SK-N-SH (cell line): ENCODE results near the gene SLCO3A1. TPM values are rescaled to one million over a fixed set of nuclear protein-coding genes. Genes with fewer than 3 reads are reported as not detected.

Experiments used
- CTCF ChIA-PET: fragments of 300-600, 350-600 bp; formaldehyde crosslinking; extraction: SDS; loops from one replicate; lab custom pipeline; 2021; lab: Yijun Ruan, JAX
- POLR2A ChIA-PET: fragments of 350-600 bp; sonication (Branson Sonifier 250); formaldehyde crosslinking; extraction: SDS; loops from one replicate; lab custom pipeline; 2020; ENCODE audit warnings: antibody characterized with exemption, inconsistent platforms; lab: Yijun Ruan, JAX
- DNase-seq: peaks from one replicate; pipeline ENCODE4 v3.0.0; 2012
- H2AFZ ChIP-seq: fragments of 200-600 bp; sonication (generic); 2 replicates; pipeline ENCODE4 v1.8.1; 2016; ENCODE audit warnings: antibody characterized with exemption, mild to moderate bottlenecking, low read depth
- H3F3A ChIP-seq: fragments of 200-600 bp; sonication (generic); replicated peaks from 2 replicates; pipeline ENCODE3; 2016; ENCODE audit warnings: antibody characterized with exemption, mild to moderate bottlenecking; ENCODE audit not compliant: insufficient read depth
- H3K27ac ChIP-seq, 2 experiments: fragments of 200-500 bp in 1 of 2; fragments of 200-600 bp in 1 of 2; sonication (Bioruptor generic) in 1 of 2; sonication (generic), shearing (Covaris generic) in 1 of 2; 2 replicates each; pipeline versions ENCODE4 v1.5.1 to v1.6.1; 2014 to 2016; ENCODE audit warnings: low read depth in 2 of 2, inconsistent platforms in 1 of 2, low read length in 1 of 2, mild to moderate bottlenecking in 1 of 2, mixed read lengths in 1 of 2
- H3K27me3 ChIP-seq: fragments of 200-600 bp; sonication (generic), shearing (Covaris generic); 2 replicates; pipeline ENCODE4 v1.6.1; 2016; ENCODE audit warnings: mixed run types; ENCODE audit not compliant: insufficient read depth
- H3K36me3 ChIP-seq, 2 experiments: fragments of 200-500 bp in 1 of 2; fragments of 200-600 bp in 1 of 2; sonication (Bioruptor generic) in 1 of 2; sonication (generic) in 1 of 2; replicated peaks in 1 of 2; 2 replicates each; pipeline versions ENCODE3 to v1.5.1; 2014 to 2016; ENCODE audit warnings: low read length in 1 of 2, mild to moderate bottlenecking in 1 of 2; ENCODE audit not compliant: insufficient read depth in 2 of 2, control insufficient read depth in 1 of 2
- H3K4me1 ChIP-seq, 2 experiments: fragments of 200-500 bp in 1 of 2; fragments of 200-600 bp in 1 of 2; sonication (Bioruptor generic) in 1 of 2; sonication (generic), shearing (Covaris generic) in 1 of 2; 2 replicates each; pipeline versions ENCODE4 v1.5.1 to v1.6.1; 2014 to 2016; ENCODE audit warnings: low read depth in 1 of 2, low read length in 1 of 2, mixed run types in 1 of 2; ENCODE audit not compliant: insufficient read depth in 2 of 2, control insufficient read depth in 1 of 2
- H3K4me2 ChIP-seq: fragments of 200-600 bp; sonication (generic), shearing (Covaris generic); 2 replicates; pipeline ENCODE4 v1.6.1; 2017; ENCODE audit warnings: mixed run types
- H3K4me3 ChIP-seq, 2 experiments: fragments of 200-500 bp in 1 of 2; fragments of 200-600 bp in 1 of 2; sonication (Bioruptor generic) in 1 of 2; sonication (generic), shearing (Covaris generic) in 1 of 2; 2 replicates each; pipeline versions ENCODE4 v1.5.1 to v1.8.1; 2014 to 2016; ENCODE audit warnings: low read depth in 2 of 2, inconsistent platforms in 1 of 2, low read length in 1 of 2, mild to moderate bottlenecking in 1 of 2, mixed read lengths in 1 of 2, moderate library complexity in 1 of 2
- H3K79me2 ChIP-seq: fragments of 200-600 bp; sonication (generic); 2 replicates; pipeline ENCODE4 v1.8.1; 2017; ENCODE audit warnings: mild to moderate bottlenecking; ENCODE audit not compliant: insufficient read depth
- H3K9ac ChIP-seq: fragments of 200-600 bp; sonication (generic); 2 replicates; pipeline ENCODE4 v1.6.1; 2017; ENCODE audit warnings: mixed run types
- H3K9me2 ChIP-seq: fragments of 200-600 bp; sonication (generic); 2 replicates; pipeline ENCODE4 v1.6.1; 2017; ENCODE audit warnings: mixed run types
- H3K9me3 ChIP-seq: fragments of 200-600 bp; sonication (generic); 2 replicates; pipeline ENCODE4 v1.6.1; 2017; ENCODE audit warnings: mixed run types, mild to moderate bottlenecking, moderate library complexity
- H4K20me1 ChIP-seq: fragments of 200-600 bp; sonication (generic); 2 replicates; pipeline ENCODE4 v1.6.1; 2017; ENCODE audit warnings: mild to moderate bottlenecking, mixed run types; ENCODE audit not compliant: insufficient read depth
- FOSL2 ChIP-seq: IDR thresholded peaks from 2 replicates; pipeline ENCODE4 v1.4.0; 2012; ENCODE audit warnings: low read depth, mild to moderate bottlenecking, moderate library complexity, borderline replicate concordance
- FOXM1 ChIP-seq: IDR thresholded peaks from 2 replicates; pipeline ENCODE4 v1.4.0; 2012; ENCODE audit warnings: low read depth, mild to moderate bottlenecking
- GABPA ChIP-seq: IDR thresholded peaks from 2 replicates; pipeline ENCODE4 v1.4.0; 2012; ENCODE audit warnings: low read depth, mild to moderate bottlenecking
- MEF2A ChIP-seq: IDR thresholded peaks from 2 replicates; pipeline ENCODE4 v1.4.0; 2012; ENCODE audit warnings: low read depth, borderline replicate concordance
- RAD21 ChIP-seq: IDR thresholded peaks from 2 replicates; pipeline ENCODE4 v1.6.1; 2012; ENCODE audit warnings: mild to moderate bottlenecking, low read length
- RFX5 ChIP-seq: IDR thresholded peaks from 2 replicates; pipeline ENCODE4 v1.6.1; 2012; ENCODE audit warnings: mild to moderate bottlenecking, improper control_type of control experiment, low read length
- RXRA ChIP-seq: IDR thresholded peaks from 2 replicates; pipeline ENCODE4 v1.4.0; 2012; ENCODE audit warnings: low read depth, mild to moderate bottlenecking, borderline replicate concordance
- SIN3A ChIP-seq: IDR thresholded peaks from 2 replicates; pipeline ENCODE4 v1.6.1; 2012; ENCODE audit warnings: low read depth, mild to moderate bottlenecking, low read length, moderate library complexity, borderline replicate concordance
- TAF1 ChIP-seq: IDR thresholded peaks from 2 replicates; pipeline ENCODE4 v1.6.1; 2012; ENCODE audit warnings: low read depth, mild to moderate bottlenecking, low read length, moderate library complexity, borderline replicate concordance
- TCF12 ChIP-seq: IDR thresholded peaks from 2 replicates; pipeline ENCODE4 v1.4.0; 2012
- ZBTB33 ChIP-seq: IDR thresholded peaks from 2 replicates; pipeline ENCODE4 v1.4.0; 2012; ENCODE audit warnings: low read depth, borderline replicate concordance
- WGBS: methylation state at CpG from one replicate; pipeline ENCODE4 v1.1.6; 2017; ENCODE audit warnings: low lambda C conversion rate; 5-methylcytosine and 5-hydroxymethylcytosine counted together
- polyA plus RNA-seq, 3 experiments: library from polyadenylated mRNA; depleted of rRNA; stranded (reverse); fragments of >200 nt; gene quantifications; 2 replicates each; pipeline ENCODE4 v1.2.3, GENCODE V29; 2012
- TF ChIP-seq, protein P1 (sequence below): fragments of 150-350 bp; IDR thresholded peaks from 2 replicates; pipeline ENCODE4 v1.6.1; 2016; ENCODE audit warnings: mild to moderate bottlenecking, low read depth, low read length

Gene SLCO3A1
- polyA plus RNA-seq, 1 of the 3 experiments (the other 2 are of a cell fraction) = 19.7 TPM

DNA sequence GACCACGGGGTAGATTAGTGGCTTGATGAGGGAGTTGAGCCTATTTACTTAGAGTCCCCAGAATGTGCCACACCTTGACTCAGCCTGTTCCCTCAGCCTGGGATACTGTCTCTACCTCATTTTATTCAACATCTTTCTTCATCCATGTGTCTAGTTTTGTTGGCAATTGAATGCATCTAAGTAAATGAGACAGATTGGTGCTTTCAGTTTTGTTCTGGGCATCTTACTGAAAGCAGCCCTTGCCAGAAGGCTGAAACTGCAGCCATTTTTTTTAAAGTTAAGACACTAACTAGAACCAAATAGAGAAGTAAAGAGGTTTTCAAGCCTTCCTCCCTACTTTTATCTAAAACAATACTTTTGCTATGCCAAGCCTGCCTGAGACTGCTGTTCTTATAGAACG lies 246.8 kb downstream of the SLCO3A1 start:
- Histone ChIP-seq H3K4me3 (no peak overlapping the region), H3K9ac (no peak overlapping the region), H3K27ac (no peak overlapping the region), H3K36me3 (peaks cover 4% of the 10 kb centered on the region in 2 experiments), H3K4me1 (peaks cover 0 to 9% of the 10 kb centered on the region in 2 experiments; a peak in 1 of 4 replicates), H3F3A (no peaks in the 10 kb centered on the region), H3K4me2 (no peak overlapping the region), H2AFZ (no peak overlapping the region), H3K9me2 (no peaks in the 10 kb centered on the region), H3K27me3 (no peaks in the 10 kb centered on the region), H3K9me3 (no peaks in the 10 kb centered on the region), H3K79me2 (no peaks in the 10 kb centered on the region), H4K20me1 (no peaks in the 10 kb centered on the region)
- ChIA-PET CTCF (interaction anchor here (1.3 to 8.6 kb wide), 3 partner anchors 16 to 615 kb away, joined by 3 to 67 read pairs (median 6); no protein-coding TSS in a partner anchor), POLR2A (no interaction called here)
- WGBS = 82% methylated on average over 2 of the region's 2 CpGs
- TF ChIP-seq GABPA = no peak
- TF ChIP-seq RXRA = no peak
- TF ChIP-seq FOSL2 = no peak
- TF ChIP-seq, protein P1, sequence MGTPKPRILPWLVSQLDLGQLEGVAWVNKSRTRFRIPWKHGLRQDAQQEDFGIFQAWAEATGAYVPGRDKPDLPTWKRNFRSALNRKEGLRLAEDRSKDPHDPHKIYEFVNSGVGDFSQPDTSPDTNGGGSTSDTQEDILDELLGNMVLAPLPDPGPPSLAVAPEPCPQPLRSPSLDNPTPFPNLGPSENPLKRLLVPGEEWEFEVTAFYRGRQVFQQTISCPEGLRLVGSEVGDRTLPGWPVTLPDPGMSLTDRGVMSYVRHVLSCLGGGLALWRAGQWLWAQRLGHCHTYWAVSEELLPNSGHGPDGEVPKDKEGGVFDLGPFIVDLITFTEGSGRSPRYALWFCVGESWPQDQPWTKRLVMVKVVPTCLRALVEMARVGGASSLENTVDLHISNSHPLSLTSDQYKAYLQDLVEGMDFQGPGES = no peak
- no peak for TF ChIP-seq ZBTB33
- no peak for DNase-seq

GRCh38 chr15:92100751-92101150 lies 247.2 kb downstream of the SLCO3A1 start:
- Histone ChIP-seq H3K27ac (no peak overlapping the region), H3F3A (no peaks in the 10 kb centered on the region), H3K4me2 (no peak overlapping the region), H3K9me2 (no peaks in the 10 kb centered on the region), H2AFZ (no peak overlapping the region)
- DNase-seq = no peak
- 100% methylated on average over 2 of the region's 2 CpGs for whole genome bisulfite sequencing
- POLR2A ChIA-PET = no interaction called here
- TF ChIP-seq FOXM1 (no peak), ZBTB33 (no peak), TCF12 (no peak), GABPA (no peak), MEF2A (no peak), RAD21 (no peak), RFX5 (no peak), SIN3A (no peak), TAF1 (no peak)
- TF ChIP-seq, all 33 proteins: peak for 0
- no peak overlapping the region for H3K9ac ChIP-seq
- peaks cover 0 to 9% of the 10 kb centered on the region in 2 experiments; a peak in 1 of 4 replicates for H3K4me1 ChIP-seq
- H3K4me3 ChIP-seq = no peak overlapping the region
- no peaks in the 10 kb centered on the region for H3K79me2 ChIP-seq
- H3K36me3 ChIP-seq = peaks cover 4 to 8% of the 10 kb centered on the region in 2 experiments
- H3K27me3 ChIP-seq = no peaks in the 10 kb centered on the region
- no peaks in the 10 kb centered on the region for H4K20me1 ChIP-seq
- CTCF ChIA-PET = interaction anchor here (1.2 to 8.6 kb wide), 3 partner anchors 10 to 615 kb away, joined by 6 to 67 read pairs (median 6); no protein-coding TSS in a partner anchor
- H3K9me3 ChIP-seq = no peaks in the 10 kb centered on the region
